ENCODE measurements around the gene AFF1. TPM values are rescaled to one million over a fixed set of nuclear protein-coding genes. Genes with fewer than 3 reads are reported as not detected.

AFF1 gene
- total RNA-seq, 1 donor from 2014 or later: 89.3 TPM

DNA sequence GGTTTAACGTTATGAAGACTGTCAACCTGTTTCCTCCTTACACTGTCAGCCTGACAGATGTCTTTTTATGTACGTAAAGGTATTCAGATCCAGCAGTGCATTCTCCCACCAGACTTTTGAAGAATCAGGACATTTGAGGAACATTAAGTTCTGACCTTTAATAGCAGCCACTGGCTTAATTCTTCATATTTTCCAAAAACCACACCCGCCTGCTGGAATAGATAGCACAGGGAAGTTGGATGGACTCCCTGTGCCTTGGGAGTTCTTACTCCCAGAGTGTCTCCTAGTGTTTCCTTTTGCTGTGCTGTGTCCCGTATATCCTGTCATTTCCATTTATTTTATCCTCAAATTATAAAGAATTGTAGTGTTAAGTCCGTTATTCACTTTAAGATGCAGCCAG is 94.5 kb downstream of the AFF1 start:
- Mint-ChIP-seq H3K27ac (no peak overlapping the region), H3K27me3 (no peaks in the 10 kb centered on the region), H3K4me1 (ENCODE audit: low read depth) (peaks cover 42% of the 10 kb centered on the region), H3K9me3 (ENCODE audit: low read depth) (no peaks in the 10 kb centered on the region), H3K4me3 (ENCODE audit: low read depth) (no peak overlapping the region), H3K36me3 (ENCODE audit: insufficient read depth) (no peaks in the 10 kb centered on the region)
- no peak for TF ChIP-seq CTCF (IDR thresholded peaks at IDR 0.05; ENCODE audit: unreplicated experiment)
- DNase-seq (ENCODE audit: low spot score, unreplicated experiment): no peak

- no peak for TF ChIP-seq CTCF (IDR thresholded peaks at IDR 0.05; ENCODE audit: unreplicated experiment)
- H3K4me3 Mint-ChIP-seq (ENCODE audit: low read depth): no peak overlapping the region
- no peaks in the 10 kb centered on the region for H3K27me3 Mint-ChIP-seq
- no peak for DNase-seq (ENCODE audit: low spot score, unreplicated experiment)
- no peaks in the 10 kb centered on the region for H3K36me3 Mint-ChIP-seq (ENCODE audit: insufficient read depth)
- no peak overlapping the region for H3K27ac Mint-ChIP-seq
- H3K4me1 Mint-ChIP-seq (ENCODE audit: low read depth): peaks cover 38% of the 10 kb centered on the region
- H3K9me3 Mint-ChIP-seq (ENCODE audit: low read depth): no peaks in the 10 kb centered on the region
Measured at GRCh38 chr4:87030124-87030523, 95.3 kb downstream of the AFF1 start.

DNA sequence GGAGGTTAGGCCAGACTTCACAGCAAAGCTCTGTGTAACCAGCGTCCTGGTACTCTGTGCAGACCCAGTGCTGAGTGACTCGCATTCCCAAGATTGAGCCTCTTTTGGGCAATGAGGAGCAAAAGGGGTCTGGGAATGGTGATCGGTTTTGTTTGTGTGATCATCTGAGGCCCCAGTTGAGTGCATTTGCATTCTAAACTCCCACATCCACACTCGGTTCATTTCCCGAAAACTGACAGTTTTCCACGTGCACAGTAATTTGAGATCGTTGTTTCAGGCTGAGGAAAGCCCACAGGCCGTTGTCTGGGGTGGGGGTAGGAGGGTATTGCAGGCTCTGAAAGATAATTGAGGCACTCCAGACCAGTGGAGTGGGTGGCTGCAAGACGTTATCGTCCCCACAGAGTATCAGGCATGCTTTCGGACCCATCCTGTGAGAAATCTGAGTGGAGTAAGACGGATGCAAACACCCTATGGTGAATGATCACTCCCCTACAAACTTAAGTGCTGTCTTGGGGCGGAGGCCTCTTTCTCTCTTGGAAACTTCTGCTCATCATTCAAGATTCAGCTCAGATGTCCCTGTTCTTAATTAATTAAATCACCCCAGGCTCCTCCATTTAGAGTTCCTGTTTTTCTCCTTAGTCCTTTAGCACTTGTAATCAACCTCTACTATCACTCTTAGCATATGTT is 96.1 kb downstream of the AFF1 start:
- no peak for DNase-seq (ENCODE audit: low spot score, unreplicated experiment)
- Mint-ChIP-seq H3K4me1 (ENCODE audit: low read depth) (peaks cover 34% of the 10 kb centered on the region), H3K27me3 (no peaks in the 10 kb centered on the region), H3K4me3 (ENCODE audit: low read depth) (no peak overlapping the region), H3K36me3 (ENCODE audit: insufficient read depth) (no peaks in the 10 kb centered on the region), H3K27ac (no peak overlapping the region), H3K9me3 (ENCODE audit: low read depth) (no peaks in the 10 kb centered on the region)
- no peak for TF ChIP-seq CTCF (IDR thresholded peaks at IDR 0.05; ENCODE audit: unreplicated experiment)

DNA sequence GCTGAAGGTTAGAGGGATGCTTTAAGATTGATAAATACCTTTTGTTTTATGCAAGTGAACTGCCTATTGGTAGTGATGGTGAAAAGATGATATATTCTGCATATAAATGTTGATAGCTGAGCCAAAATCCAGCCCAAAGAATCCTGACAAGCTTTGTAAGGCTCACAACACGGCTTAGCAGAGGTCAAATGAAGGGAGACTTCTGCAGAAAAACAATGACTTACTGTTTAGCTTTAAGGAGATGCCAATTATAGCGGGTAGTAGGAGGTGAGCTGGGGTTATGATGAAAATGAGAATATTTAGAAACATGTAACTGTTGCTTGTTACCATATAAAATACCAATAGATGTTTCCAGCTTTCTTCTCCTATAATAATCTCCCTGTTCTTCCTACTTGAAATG is 97.1 kb downstream of the AFF1 start:
- Mint-ChIP-seq H3K4me3 (ENCODE audit: low read depth) (no peak overlapping the region), H3K9me3 (ENCODE audit: low read depth) (no peaks in the 10 kb centered on the region), H3K36me3 (ENCODE audit: insufficient read depth) (no peaks in the 10 kb centered on the region), H3K27ac (no peak overlapping the region), H3K27me3 (no peaks in the 10 kb centered on the region), H3K4me1 (ENCODE audit: low read depth) (peaks cover 35% of the 10 kb centered on the region)
- no peak for DNase-seq (ENCODE audit: low spot score, unreplicated experiment)
- TF ChIP-seq CTCF (IDR thresholded peaks at IDR 0.05; ENCODE audit: unreplicated experiment): no peak

GRCh38 chr4:87032884-87033533 is 98.2 kb downstream of the AFF1 start:
- DNase-seq (ENCODE audit: low spot score, unreplicated experiment): no peak
- H3K4me1 Mint-ChIP-seq (ENCODE audit: low read depth): peaks cover 40% of the 10 kb centered on the region
- no peaks in the 10 kb centered on the region for H3K27me3 Mint-ChIP-seq
- H3K36me3 Mint-ChIP-seq (ENCODE audit: insufficient read depth): no peaks in the 10 kb centered on the region
- H3K4me3 Mint-ChIP-seq (ENCODE audit: low read depth): no peak overlapping the region
- no peaks in the 10 kb centered on the region for H3K9me3 Mint-ChIP-seq (ENCODE audit: low read depth)
- no peak overlapping the region for H3K27ac Mint-ChIP-seq
- TF ChIP-seq CTCF (IDR thresholded peaks at IDR 0.05; ENCODE audit: unreplicated experiment): no peak

Data from progenitor cell of endocrine pancreas (in vitro differentiated cells).